Measurements from ENCODE around the gene CHN1. TPM values are rescaled to one million over a fixed set of nuclear protein-coding genes. Genes with fewer than 3 reads are reported as not detected.

Gene CHN1
- total RNA-seq, 1 donor from 2014 or later, result 8.1 TPM

DNA sequence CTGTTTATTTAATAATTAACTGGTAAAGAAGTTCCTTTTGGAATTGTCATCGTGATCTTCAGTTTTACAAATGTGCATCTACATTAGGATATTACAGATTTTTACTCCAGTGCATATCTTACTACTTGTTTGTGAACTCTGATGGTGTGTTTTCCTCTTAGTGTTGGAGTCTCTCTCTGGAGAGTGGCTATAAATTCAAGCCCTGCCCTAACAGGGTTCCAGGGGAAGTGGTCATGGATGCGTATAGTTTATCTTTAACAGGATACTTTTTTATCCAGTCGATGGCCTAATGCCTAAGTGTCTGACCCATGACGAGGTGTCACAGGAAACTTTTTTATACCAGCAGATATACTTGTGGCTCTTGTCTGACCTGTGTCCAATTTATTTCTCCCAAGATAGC, 75.4 kb downstream of the CHN1 start:
- no peak for DNase-seq (ENCODE audit: low read depth in 2 of 2)

DNA sequence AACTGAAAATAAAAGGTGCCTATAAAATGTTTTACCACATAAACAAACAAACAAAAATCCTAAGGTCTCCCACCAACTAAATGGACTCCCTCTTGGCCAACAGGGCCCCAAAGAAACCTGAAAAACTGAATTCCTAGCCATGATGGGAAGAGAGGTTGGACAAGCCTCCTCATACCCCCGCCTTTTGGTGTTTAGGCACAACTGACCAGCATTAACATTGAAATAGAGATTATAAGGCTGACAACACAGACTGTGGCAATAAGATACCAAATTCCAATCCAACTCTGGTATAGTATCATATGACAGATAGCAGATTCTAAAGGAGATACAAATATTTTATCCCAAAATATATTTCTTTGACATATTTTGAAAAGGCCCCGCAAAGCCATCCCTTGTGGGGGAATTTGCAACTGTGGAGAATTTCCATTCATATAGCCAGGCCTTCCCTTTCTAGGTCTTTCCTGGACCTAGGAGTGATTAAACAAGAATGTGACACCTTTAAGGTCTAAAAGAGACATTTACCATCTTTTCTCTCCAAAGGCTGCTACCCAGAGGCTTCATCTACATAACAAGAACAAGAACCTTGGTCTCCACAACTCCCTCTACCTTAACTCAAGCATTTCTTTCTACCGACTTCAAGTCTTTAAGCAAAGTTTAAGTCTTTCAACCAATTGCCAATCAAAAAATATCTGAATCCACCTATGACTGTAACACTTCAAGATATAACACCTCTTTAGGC, 80.0 kb downstream of the CHN1 start:
- DNase-seq (ENCODE audit: low read depth in 2 of 2), result no peak

DNA sequence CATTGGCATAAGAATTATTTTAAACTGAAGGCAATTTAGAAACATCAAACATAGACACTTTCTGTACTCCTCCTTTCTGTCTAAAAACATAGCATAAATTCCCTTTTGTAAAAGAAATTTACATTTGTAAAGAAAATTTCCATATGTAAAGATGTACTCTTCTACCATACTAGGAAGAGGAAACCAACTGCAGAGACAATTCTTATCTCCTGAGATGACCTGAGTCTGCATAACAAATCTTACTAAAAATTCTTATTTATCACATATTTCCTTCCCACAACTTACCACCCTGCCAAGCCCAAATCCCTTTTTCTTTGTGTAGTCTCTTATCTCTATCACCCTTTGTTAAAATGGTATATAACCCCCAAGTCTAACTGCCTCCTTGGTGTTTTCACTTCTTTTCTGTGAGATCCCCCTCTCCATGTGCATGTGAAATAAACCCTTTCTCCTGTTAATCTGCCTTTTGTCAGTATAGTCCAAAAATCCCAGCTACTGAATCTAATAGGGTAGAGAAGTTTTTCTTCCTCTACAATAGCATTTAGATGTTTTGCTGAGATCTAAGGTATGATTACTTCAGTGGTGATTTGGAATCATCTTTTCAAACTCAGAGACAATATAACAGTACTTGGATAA, 81.0 kb downstream of the CHN1 start:
- no peak for DNase-seq (ENCODE audit: low read depth in 2 of 2)

DNA sequence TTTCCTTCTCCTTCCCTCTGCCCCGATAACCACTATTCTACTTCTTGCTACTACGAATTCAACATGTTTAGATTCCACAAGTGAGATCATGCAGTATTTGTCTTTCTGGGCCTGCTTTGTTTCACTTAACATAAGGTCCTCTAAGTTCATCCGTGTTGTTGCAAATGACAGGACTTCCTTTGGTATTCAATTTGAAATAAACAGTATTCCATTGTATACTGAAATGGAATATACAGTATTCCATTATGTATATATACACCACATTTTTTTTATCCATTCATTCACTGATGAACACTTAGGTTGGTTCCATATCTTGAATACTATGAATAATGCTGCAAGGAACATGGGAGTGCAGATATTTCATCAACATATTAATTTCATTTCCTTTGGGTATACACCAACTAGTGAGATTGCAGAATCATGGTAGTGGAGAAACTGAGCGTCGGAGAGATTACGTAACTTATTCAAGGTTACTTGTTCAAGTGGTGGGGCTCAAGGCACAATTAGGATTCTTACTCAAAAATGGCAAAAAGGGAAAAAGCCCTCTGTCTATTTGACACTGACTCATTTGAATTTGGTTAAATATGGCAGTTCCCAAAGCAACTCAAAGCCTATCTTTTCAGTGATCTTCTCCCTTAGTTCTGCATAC, 85.1 kb downstream of the CHN1 start:
- DNase-seq (ENCODE audit: low read depth in 2 of 2), result peak; percentile 54 to 56

DNA sequence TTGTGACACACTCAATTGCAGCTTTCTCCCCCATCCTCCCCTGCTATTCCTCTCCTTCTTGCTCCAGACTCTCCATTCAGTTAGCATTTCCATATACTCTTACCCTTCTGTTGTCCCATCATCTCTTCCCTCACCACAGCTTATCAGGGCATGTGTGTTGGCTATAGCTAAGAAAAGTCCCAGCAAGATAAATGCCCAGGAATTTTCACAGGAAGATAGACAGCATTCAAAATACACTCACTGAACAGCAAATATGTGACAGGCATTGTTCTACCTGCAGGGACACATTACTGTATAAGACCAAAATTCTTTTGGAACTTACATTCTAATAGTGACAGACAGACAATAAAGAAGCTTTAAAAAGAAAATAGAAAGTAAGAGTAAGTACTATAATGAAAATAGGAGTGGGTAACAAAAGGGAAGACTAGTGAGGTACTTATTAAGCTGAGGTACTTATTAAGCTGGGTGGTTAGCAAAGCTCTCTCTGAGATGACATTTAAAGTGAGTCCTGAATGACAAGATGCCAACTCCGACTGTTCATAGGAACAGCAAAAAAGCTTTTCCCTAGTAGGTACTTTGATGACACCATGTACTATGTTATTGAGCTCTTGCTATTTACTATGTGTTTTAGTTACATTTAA, 86.2 kb downstream of the CHN1 start:
- no peak for DNase-seq (ENCODE audit: low read depth in 2 of 2)

DNA sequence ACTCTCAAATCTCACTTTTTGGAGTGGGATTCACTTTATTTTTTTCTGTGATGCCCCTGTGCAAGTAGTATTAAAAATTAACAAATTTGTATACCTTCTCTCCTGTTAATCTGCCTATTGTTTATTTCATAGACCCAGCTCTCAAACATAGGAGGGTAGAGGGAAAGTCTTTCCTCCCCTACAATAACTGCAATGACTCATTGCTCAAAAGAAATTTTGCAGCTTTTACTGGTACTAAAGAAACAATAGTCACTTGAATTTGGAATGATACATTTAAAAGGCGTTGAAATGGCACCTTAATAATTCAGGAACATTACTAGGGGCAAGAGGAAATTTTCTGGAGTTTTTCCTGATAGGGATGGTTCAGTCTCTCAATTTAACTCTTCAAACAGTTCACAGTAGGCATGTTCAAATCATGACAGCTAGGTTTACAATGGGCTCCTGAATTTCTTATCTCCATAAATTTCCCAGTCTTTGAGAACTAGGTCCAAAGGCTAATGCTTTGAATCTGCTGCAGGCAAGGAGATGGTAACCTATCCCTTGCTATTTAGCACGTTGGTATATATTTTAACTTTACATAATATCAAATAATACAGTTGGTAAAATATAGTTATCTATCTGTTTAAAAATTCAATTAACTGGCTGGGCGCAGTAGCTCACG, 88.8 kb downstream of the CHN1 start:
- no peak for DNase-seq (ENCODE audit: low read depth in 2 of 2)

DNA sequence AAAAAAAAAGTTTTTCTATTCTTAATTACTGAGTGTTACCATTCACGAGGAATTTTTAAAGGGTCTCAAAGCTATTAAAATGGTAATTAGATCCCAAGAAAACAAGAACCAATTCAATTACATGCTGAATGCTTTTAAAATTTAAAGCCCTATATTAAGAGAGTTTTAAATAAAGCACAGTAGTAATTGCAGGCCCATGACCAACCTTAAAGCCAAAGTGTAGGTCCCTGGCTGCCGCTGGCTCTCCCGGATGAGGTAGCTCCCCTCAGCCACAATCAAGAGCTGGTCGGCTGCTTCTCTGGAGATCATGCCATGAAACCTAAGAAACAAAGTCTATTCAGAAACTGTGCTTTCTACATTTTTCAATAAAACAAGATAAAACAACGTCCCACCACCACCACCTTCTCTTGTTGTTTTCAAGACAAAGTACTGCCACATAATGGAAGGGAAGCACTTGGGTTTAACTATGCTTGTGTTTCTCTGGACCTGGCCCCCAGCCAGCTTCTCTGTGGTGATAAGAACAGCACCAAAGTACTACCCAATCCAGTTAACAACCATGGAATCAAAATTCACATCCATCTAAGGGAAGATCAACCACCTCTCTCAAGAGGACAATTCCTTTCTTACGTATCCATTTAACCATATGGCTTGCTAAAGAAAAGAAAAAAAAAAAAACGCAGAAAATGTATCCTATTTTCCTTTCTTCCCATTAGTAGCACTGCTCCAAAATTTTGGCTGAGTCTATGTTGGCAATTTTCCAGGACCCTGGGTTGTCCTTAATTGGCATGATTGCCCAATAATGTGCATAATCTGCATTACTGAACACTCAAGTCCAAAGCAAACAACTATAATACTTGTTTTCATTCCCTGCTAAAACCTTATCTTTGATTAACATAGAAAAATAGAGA, 90.1 kb downstream of the CHN1 start:
- DNase-seq (ENCODE audit: low read depth in 2 of 2), result peak in 1 of 2 donors; percentile 22

DNA sequence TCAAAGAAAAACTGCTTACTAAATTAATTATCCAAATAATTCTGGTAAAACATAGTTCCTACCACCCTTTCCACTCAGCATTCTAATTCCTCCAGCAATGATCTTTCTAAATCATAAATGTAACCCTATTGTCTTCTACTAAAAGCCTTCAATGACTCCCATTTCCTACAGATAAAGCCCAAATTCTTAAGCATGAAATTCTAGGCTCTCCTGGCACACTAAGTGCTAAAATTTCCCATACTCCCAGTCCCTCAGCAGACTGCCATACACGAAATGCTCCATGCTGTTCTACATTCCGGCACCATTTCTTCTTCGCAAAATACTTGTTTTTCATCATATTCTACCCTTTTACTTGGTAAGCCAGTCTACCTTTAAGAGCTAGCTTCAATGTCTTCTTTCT, 96.9 kb downstream of the CHN1 start:
- DNase-seq (ENCODE audit: low read depth in 2 of 2), result no peak

DNA sequence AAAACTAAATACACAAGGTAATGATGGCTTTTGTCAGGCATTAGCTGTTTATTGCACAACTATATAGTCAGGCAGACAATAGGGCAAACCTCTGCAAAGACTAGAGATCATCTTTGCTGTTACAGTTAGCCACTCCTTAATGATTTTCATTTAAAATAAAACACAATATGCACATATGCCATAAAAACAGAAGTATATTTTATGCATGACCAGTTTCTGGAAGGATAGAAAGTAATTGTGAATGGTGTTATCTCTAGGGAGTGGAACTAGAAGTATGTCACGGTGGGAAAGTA, 102.0 kb downstream of the CHN1 start:
- no peak for DNase-seq (ENCODE audit: low read depth in 2 of 2)

DNA sequence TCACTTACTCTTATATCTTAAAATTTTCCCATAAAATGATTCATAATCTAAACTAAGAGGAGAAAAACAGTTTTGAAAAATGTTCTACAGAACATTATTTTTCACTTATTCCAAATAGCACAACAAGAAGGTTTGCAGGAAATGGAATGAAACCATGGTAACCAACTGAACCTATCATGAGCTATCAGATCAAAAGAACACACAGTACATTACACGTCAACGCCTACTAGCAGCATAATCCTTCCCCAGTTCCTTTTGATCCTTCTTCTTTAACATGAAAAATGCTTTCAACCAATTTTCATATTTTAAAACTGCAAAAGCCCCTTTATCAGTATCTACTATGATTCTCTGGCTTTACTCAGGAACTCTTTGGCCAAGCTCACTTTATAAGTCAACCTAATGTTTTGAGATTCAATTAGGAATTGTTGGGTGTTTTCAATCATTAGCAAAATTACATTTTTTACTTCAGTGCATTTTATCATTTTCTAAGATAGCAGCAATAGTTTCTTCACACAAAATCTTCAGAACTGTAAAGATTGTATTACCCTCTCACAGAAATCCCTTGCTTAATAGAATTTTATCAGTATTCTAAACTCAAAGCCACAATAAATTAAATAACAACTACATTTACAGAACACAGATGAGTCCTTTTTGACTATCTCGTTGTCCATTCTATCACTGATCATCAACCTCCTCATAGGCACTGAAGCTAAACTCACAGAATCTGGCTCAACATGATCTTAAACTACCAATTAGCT, 102.5 kb downstream of the CHN1 start:
- DNase-seq (ENCODE audit: low read depth in 2 of 2), result peak; percentile 74 to 76

DNA sequence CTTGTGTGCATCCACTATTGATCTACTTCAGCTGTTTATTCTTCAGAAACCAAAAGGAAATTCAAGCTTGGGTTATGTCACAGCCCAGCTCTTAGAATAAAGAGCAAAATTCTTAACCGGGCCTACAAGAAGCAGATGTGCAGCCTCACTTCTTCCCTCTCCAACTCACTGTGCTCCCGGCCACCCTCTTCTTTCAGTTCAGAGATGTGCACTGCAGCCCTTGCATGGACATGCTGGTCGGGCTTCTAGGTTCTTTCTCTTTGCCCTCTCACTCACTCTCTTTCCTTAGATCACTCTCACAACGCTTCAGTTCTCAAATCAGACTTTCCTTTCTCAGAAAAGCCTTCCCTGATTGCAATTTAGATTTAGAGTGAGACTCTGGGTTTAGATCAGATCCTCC, 104.1 kb downstream of the CHN1 start:
- no peak for DNase-seq (ENCODE audit: low read depth in 2 of 2)

DNA sequence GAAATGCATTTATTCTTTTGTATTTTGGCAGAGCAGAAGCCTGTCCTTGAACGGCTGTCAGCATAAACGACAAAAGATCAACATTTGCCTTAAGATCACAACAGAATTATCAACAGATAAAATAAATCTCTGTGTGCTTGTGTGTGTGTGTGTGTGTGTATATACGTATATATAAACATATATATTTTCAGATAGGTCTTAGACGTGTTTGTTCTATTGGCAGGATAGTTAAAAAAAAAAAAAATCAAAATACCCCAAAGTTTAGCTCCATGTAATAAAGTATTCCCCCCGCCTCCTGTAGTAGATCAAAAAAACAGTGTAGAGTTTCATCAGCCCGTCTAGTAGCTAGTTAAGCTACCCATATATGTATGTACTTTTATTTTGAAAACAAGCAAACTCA, 107.9 kb downstream of the CHN1 start:
- no peak for DNase-seq (ENCODE audit: low read depth in 2 of 2)

DNA sequence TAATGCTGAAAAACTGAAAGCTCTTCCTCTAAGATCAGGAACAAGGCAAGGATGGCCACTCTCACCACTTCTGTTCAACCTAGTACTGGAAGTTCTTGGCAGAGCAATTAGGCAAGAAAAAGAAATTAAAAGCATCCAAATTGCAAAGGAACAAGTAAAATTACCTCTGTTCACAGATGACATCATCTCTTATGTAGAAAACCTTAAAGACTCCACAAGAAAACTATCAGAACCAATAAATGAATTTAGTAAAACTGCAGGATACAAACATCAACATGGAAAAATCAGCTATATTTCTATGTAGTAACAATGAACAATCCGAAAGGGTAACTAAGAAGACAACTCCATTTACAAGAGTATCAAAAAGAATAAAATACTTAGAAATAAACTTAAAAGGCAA, 112.2 kb downstream of the CHN1 start:
- no peak for DNase-seq (ENCODE audit: low read depth in 2 of 2)

DNA sequence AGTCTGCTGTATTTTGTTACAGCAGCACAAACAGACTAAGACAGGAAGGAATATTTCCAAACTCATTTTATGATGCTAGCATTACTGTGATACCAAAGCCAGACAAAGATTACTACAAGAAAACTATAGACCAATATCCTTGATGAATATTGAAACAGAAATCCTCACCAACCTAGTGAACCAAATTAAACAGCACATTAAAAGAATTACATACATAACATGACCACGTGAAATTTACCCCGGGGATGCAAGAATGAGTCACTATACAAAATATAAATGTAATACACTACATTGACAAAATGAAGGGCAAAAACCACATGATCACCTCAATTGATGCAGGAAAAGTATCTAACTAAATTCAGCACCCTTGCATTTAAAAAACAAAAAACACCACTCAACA, 112.6 kb downstream of the CHN1 start:
- no peak for DNase-seq (ENCODE audit: low read depth in 2 of 2)

DNA sequence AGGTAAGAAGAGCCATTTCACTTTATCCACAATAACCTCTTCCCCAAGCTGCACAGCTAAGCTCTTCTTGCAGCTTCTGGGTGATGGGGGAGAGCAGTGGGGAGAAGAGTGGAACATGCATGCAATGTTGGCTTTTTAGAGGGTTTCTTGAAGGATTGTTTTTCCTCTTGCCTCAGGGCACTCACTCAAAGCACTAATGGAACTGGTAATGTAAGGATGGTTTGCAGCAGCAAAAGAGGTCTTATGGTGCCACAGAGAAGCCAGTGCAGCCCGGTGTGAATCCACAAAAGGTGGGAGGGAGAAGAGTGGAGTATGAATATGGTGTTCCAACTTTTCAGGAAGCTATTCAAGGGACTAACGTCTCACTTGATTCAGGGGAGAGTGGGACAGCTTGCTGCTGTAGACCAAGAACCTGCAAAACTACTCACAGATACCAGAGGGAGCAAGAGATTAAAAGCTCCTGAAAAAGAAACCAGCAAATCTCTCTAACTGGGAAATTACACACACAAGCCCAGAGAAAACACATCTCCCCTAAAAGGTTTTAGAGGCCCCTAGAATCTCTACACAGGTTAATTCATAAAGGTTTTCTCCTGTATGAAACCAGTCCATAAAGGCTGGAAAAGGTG, 116.4 kb downstream of the CHN1 start:
- DNase-seq (ENCODE audit: low read depth in 2 of 2), result no peak

DNA sequence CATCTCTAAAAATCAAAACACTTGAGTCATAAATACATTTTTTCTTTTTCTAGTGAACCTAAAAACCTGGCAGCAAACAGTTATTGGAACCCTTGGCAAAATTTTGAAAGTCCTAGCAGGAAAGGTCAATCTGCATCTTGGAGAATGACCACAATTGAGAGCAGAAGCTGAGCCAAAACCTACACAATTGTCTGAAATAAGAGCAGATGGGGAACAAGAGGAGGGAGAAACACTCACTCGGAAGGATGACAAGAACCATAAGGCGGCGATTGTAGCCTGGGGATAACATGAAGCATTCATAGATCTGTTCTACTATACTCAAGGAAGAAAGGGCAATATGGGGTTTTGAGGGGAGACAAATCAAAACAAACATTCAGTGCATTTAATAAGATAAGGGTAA, 117.0 kb downstream of the CHN1 start:
- DNase-seq (ENCODE audit: low read depth in 2 of 2), result peak in 1 of 2 donors; percentile 3

DNA sequence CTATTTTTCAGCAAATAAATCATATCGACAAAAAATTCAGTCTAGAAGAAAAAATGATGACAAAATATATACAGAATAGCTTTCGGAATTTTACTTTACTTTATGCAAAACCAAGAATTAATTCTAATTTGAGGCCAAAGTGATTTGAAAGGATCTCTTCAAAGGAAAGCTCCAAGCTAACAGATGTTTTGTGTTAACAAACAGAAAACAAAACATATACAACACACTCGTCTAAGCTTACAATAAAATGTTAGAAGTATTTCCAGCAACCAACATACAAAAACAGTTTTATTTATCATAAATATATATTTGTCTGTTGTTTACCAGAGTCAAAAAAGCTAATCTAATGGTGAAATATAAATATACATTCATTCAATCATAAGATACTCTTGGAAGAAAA, 122.8 kb downstream of the CHN1 start:
- no peak for DNase-seq (ENCODE audit: low read depth in 2 of 2)

DNA sequence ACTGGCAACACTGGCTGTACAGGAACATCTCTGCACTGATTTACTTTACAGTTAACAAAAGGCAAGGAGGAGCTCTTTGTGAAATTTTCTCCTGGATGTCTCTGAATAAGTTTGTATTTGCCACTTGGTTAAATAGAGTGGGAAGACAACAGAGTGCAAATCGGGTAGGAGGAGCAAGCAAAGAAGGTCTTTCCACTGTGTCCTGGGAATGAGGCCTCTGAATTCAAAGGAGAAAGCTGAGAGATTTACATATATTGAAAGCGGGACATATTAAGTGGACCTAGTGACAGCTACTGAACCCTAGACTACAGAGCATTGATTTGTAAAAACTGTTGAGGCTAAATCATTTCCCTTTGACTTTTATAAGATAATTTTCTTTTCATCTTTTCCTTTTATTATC, 123.5 kb downstream of the CHN1 start:
- DNase-seq (ENCODE audit: low read depth in 2 of 2), result no peak

DNA sequence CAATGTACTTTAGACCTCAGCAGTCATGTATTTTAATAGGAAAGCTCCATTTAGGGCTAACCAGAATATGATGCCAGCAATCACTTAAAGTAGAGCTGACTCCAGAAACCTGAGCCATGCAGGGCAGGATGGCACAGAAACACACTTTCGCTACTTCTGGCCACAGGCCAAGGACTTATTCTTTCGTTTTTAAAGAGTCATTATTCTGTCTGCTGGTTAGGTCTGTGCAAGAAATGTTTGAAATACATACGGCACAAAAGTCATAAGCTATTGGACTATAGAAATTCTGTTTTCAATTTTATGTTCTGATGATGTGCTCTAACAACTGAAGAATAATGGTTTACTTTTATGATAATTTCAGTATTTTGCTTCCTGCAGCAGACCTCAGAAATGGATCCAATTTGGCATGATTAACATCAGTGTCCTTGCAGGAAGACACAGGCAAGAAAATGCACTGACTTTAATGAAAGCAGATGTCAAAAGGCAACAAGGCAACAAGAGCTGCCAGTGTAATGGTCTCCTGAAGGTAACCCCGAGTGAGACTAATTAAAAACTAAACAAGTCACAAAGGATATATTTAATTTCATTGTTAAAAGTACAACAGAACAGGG, 126.5 kb downstream of the CHN1 start:
- peak; percentile 13 to 68 for DNase-seq (ENCODE audit: low read depth in 2 of 2)
